Body of pancreas (tissue), 4 donors: ENCODE results near the gene RNF166.

Experiments used
- CTCF ChIP-seq, 7 experiments: fragments of 450-650 bp in 4 of 7; fragments of 200-600 bp in 3 of 7; sonication (generic) in 3 of 7; IDR thresholded peaks; one replicate each; pipeline ENCODE4 v1.5.1; 2016 to 2019; ENCODE audit warnings: antibody characterized with exemption in 7 of 7
- POLR2A ChIP-seq, 3 donors: fragments of 450-650 bp; IDR thresholded peaks; one replicate each; pipeline ENCODE4 v1.6.1; 2016; ENCODE audit warnings: antibody characterized with exemption in 3 of 3, mild to moderate bottlenecking in 2 of 3

- TF ChIP-seq CTCF (IDR thresholded peaks at IDR 0.05) (no peak), POLR2A (IDR thresholded peaks at IDR 0.05) (no peak)
These were observed 25.6 kb downstream of the RNF166 start for GRCh38 chr16:88680554-88681083.
